Measurements from ENCODE around the gene UBE2I.
"Not testable (repeated sequence)": the region's sequence is repeated elsewhere in the genome, so short reads cannot be mapped to it uniquely, and the experiment has no call there.

UBE2I gene

GRCh38 chr16:1265090-1265630, 44.3 kb upstream of the UBE2I start:
- no peaks in the 10 kb centered on the region for H3K79me2 ChIP-seq (ENCODE audit: low read length)
- H3K27ac ChIP-seq (ENCODE audit: low read length) = no peak overlapping the region
- no peaks in the 10 kb centered on the region for H3K36me3 ChIP-seq (replicated peaks; ENCODE audit: low read depth, low read length)
- H3K9ac ChIP-seq (ENCODE audit: low read length) = no peak overlapping the region
- no peak overlapping the region for H3K4me3 ChIP-seq (ENCODE audit: low read length)
- no peak for TF ChIP-seq EZH2phosphoT487 (IDR thresholded peaks at IDR 0.05; ENCODE audit: low read depth)
- TF ChIP-seq CTCF (IDR thresholded peaks at IDR 0.05; ENCODE audit: low read depth, low read length) = no peak
- H3K27me3 ChIP-seq (ENCODE audit: low read depth, low read length) = no peaks in the 10 kb centered on the region
- no peaks in the 10 kb centered on the region for H4K20me1 ChIP-seq (ENCODE audit: insufficient read depth, low read length)
- no peaks in the 10 kb centered on the region for H3K4me1 ChIP-seq (ENCODE audit: low read length)
- no peak overlapping the region for H3K4me2 ChIP-seq (ENCODE audit: low read length)
- no peak overlapping the region for H2AFZ ChIP-seq (ENCODE audit: low read depth, low read length)
- H3K9me3 ChIP-seq (ENCODE audit: insufficient read depth, low read length) = no peaks in the 10 kb centered on the region

GRCh38 chr16:1265826-1266225, 43.6 kb upstream of the UBE2I start:
- no peak for TF ChIP-seq EZH2phosphoT487 (IDR thresholded peaks at IDR 0.05; ENCODE audit: low read depth)
- TF ChIP-seq CTCF (IDR thresholded peaks at IDR 0.05; ENCODE audit: low read depth, low read length) = no peak
- H3K4me2 ChIP-seq (ENCODE audit: low read length) = no peak overlapping the region

GRCh38 chr16:1269418-1269817, 40.0 kb upstream of the UBE2I start:
- not testable (repeated sequence) for H3K9me3 ChIP-seq (ENCODE audit: insufficient read depth, low read length); H3K4me3 ChIP-seq (ENCODE audit: low read length); H3K79me2 ChIP-seq (ENCODE audit: low read length); H3K27me3 ChIP-seq (ENCODE audit: low read depth, low read length); H3K9ac ChIP-seq (ENCODE audit: low read length); H4K20me1 ChIP-seq (ENCODE audit: insufficient read depth, low read length); H3K27ac ChIP-seq (ENCODE audit: low read length); H3K4me1 ChIP-seq (ENCODE audit: low read length); H3K36me3 ChIP-seq (replicated peaks; ENCODE audit: low read depth, low read length); H3K4me2 ChIP-seq (ENCODE audit: low read length); H2AFZ ChIP-seq (ENCODE audit: low read depth, low read length)

More at GRCh38 chr16:1265826-1266225, 43.6 kb upstream of the UBE2I start:
- no peaks in the 10 kb centered on the region for H4K20me1 ChIP-seq (ENCODE audit: insufficient read depth, low read length)
- H2AFZ ChIP-seq (ENCODE audit: low read depth, low read length) = no peak overlapping the region
- no peaks in the 10 kb centered on the region for H3K9me3 ChIP-seq (ENCODE audit: insufficient read depth, low read length)
- no peak overlapping the region for H3K27ac ChIP-seq (ENCODE audit: low read length)
- H3K79me2 ChIP-seq (ENCODE audit: low read length) = no peaks in the 10 kb centered on the region
- no peak overlapping the region for H3K4me3 ChIP-seq (ENCODE audit: low read length)
- H3K27me3 ChIP-seq (ENCODE audit: low read depth, low read length) = no peaks in the 10 kb centered on the region
- H3K36me3 ChIP-seq (replicated peaks; ENCODE audit: low read depth, low read length) = no peaks in the 10 kb centered on the region
- no peak overlapping the region for H3K9ac ChIP-seq (ENCODE audit: low read length)
- H3K4me1 ChIP-seq (ENCODE audit: low read length) = no peaks in the 10 kb centered on the region

GRCh38 chr16:1271380-1271723, 38.1 kb upstream of the UBE2I start:
- TF ChIP-seq EZH2phosphoT487 (IDR thresholded peaks at IDR 0.05; ENCODE audit: low read depth) (no peak), CTCF (IDR thresholded peaks at IDR 0.05; ENCODE audit: low read depth, low read length) (no peak)
- Histone ChIP-seq H3K79me2 (ENCODE audit: low read length) (no peaks in the 10 kb centered on the region), H3K9me3 (ENCODE audit: insufficient read depth, low read length) (no peaks in the 10 kb centered on the region), H3K36me3 (replicated peaks; ENCODE audit: low read depth, low read length) (no peaks in the 10 kb centered on the region), H3K4me3 (ENCODE audit: low read length) (no peak overlapping the region), H3K27me3 (ENCODE audit: low read depth, low read length) (no peaks in the 10 kb centered on the region), H3K4me1 (ENCODE audit: low read length) (no peaks in the 10 kb centered on the region), H3K9ac (ENCODE audit: low read length) (no peak overlapping the region), H3K4me2 (ENCODE audit: low read length) (no peak overlapping the region), H2AFZ (ENCODE audit: low read depth, low read length) (no peak overlapping the region), H4K20me1 (ENCODE audit: insufficient read depth, low read length) (no peaks in the 10 kb centered on the region), H3K27ac (ENCODE audit: low read length) (no peak overlapping the region)

GRCh38 chr16:1271724-1272413, 37.6 kb upstream of the UBE2I start:
- H2AFZ ChIP-seq (ENCODE audit: low read depth, low read length); H3K4me1 ChIP-seq (ENCODE audit: low read length); H3K4me2 ChIP-seq (ENCODE audit: low read length); H3K27me3 ChIP-seq (ENCODE audit: low read depth, low read length); H3K9ac ChIP-seq (ENCODE audit: low read length); H3K9me3 ChIP-seq (ENCODE audit: insufficient read depth, low read length); H3K36me3 ChIP-seq (replicated peaks; ENCODE audit: low read depth, low read length); H3K79me2 ChIP-seq (ENCODE audit: low read length); H3K4me3 ChIP-seq (ENCODE audit: low read length); H4K20me1 ChIP-seq (ENCODE audit: insufficient read depth, low read length); H3K27ac ChIP-seq (ENCODE audit: low read length): not testable (repeated sequence)
